Testis (tissue), 3 donors: Measurements from ENCODE around the gene ORMDL3. TPM values are rescaled to one million over a fixed set of nuclear protein-coding genes. Genes with fewer than 3 reads are reported as not detected.
"Not testable (repeated sequence)": the region's sequence is repeated elsewhere in the genome, so short reads cannot be mapped to it uniquely, and the experiment has no call there.

ENCODE experiments used
- DNase-seq: peaks from one replicate; pipeline ENCODE4 v3.0.0-alpha.2; 2019
- H3K27ac ChIP-seq, 2 donors: fragments of 200-600 bp; sonication (generic); one replicate each; pipeline ENCODE4 v1.5.1; 2019
- H3K27me3 ChIP-seq: fragments of 200-600 bp; sonication (generic); one replicate; pipeline ENCODE4 v1.5.1; 2019
- H3K36me3 ChIP-seq: fragments of 200-600 bp; sonication (generic); one replicate; pipeline ENCODE4 v1.5.1; 2017; ENCODE audit warnings: low read depth; ENCODE audit errors: missing control alignments
- H3K4me1 ChIP-seq: fragments of 200-600 bp; sonication (generic); one replicate; pipeline ENCODE4 v1.5.1; 2019
- H3K4me3 ChIP-seq, 2 donors: fragments of 200-600 bp; sonication (generic); one replicate each; pipeline ENCODE4 v1.5.1; 2017 to 2019
- H3K9me3 ChIP-seq: fragments of 200-600 bp; sonication (generic); one replicate; pipeline ENCODE4 v1.5.1; 2017
- CTCF ChIP-seq, 3 experiments: fragments of 450-650 bp in 2 of 3; fragments of 200-600 bp in 1 of 3; sonication (generic) in 1 of 3; IDR thresholded peaks; one replicate each; pipeline ENCODE4 v1.5.1; 2016 to 2019; ENCODE audit warnings: antibody characterized with exemption in 3 of 3, mild to moderate bottlenecking in 2 of 3, moderate library complexity in 1 of 3
- POLR2A ChIP-seq: fragments of 450-650 bp; IDR thresholded peaks from one replicate; pipeline ENCODE4 v1.6.1; 2017; ENCODE audit warnings: antibody characterized with exemption, mild to moderate bottlenecking, moderate library complexity
- WGBS, 2 donors: methylation state at CpG; one replicate each; pipeline ENCODE4 v1.1.5; 2018; 5-methylcytosine and 5-hydroxymethylcytosine counted together
- intact Hi-C: fragments of 100-400 bp; cut with DNase I; formaldehyde crosslinking; loops from one replicate; pipeline ENCODE4 v1.15.1; 2023; ENCODE audit warnings: low total_unique reads
- polyA plus RNA-seq: library from polyadenylated mRNA; stranded (reverse); fragments of 350-450 nt; fragmentation: Illumina TruSeq; extraction: RNeasy Lipid Tissue Mini Kit (QIAGEN cat#74804); gene quantifications from one replicate; pipeline ENCODE4 v1.2.3, GENCODE V29; 2014; ENCODE audit warnings: low read depth, low replicate concordance; ENCODE audit not compliant: insufficient read depth
- total RNA-seq, 2 donors: library from RNA; depleted of rRNA; stranded (reverse); fragments of >200 nt; gene quantifications; one replicate each; pipeline ENCODE4 v1.2.3, GENCODE V29; 2016

Gene ORMDL3
- total and polyA plus RNA-seq, 3 donors from 2014 or later: 77.6 to 99.7 (median 79.0) TPM

GRCh38 chr17:39952680-39953470 lies 25.5 kb upstream of the ORMDL3 start:
- peak overlapping the region; percentile 53 to 56 for H3K4me3 ChIP-seq
- peak; percentile 98 for DNase-seq
- peaks cover 9% of the 10 kb centered on the region for H3K4me1 ChIP-seq
- 2 to 3% methylated on average over 26 to 47 of the region's 55 CpGs for WGBS, 2 donors
- no peak for TF ChIP-seq POLR2A
- TF ChIP-seq CTCF (IDR thresholded peaks at IDR 0.05): no peak
- intact Hi-C loops: no loop called here
- no peaks in the 10 kb centered on the region for H3K27me3 ChIP-seq
- no peaks in the 10 kb centered on the region for H3K9me3 ChIP-seq
- peak overlapping the region; percentile 11 to 31 for H3K27ac ChIP-seq
- no peaks in the 10 kb centered on the region for H3K36me3 ChIP-seq

- WGBS, 2 donors: 53 to 60% methylated on average over 13 to 22 of the region's 22 CpGs
- Histone ChIP-seq H3K9me3 (no peaks in the 10 kb centered on the region), H3K27ac (no peak overlapping the region), H3K4me3 (peak overlapping the region in 1 of 2 donors; percentile 56), H3K27me3 (no peaks in the 10 kb centered on the region), H3K36me3 (no peaks in the 10 kb centered on the region), H3K4me1 (peaks cover 9% of the 10 kb centered on the region)
- no peak for TF ChIP-seq POLR2A
- TF ChIP-seq CTCF (IDR thresholded peaks at IDR 0.05): no peak
- intact Hi-C loops: no loop called here
- no peak for DNase-seq
Observed at GRCh38 chr17:39951924-39952679, 24.7 kb upstream of the ORMDL3 start.

- peaks cover 9% of the 10 kb centered on the region for H3K4me1 ChIP-seq
- 30 to 46% methylated on average over 5 of the region's 5 CpGs for WGBS, 2 donors
- DNase-seq: no peak
- intact Hi-C loops: no loop called here
- no peaks in the 10 kb centered on the region for H3K36me3 ChIP-seq
- H3K9me3 ChIP-seq: no peaks in the 10 kb centered on the region
- H3K27ac ChIP-seq: no peak overlapping the region
- H3K27me3 ChIP-seq: no peaks in the 10 kb centered on the region
- H3K4me3 ChIP-seq: no peak overlapping the region
- TF ChIP-seq CTCF (IDR thresholded peaks at IDR 0.05): no peak
- TF ChIP-seq POLR2A: no peak
Observed at GRCh38 chr17:39950871-39951348, 23.5 kb upstream of the ORMDL3 start.

- Histone ChIP-seq H3K9me3 (no peaks in the 10 kb centered on the region), H3K27ac (no peak overlapping the region), H3K36me3 (no peaks in the 10 kb centered on the region), H3K4me3 (no peak overlapping the region), H3K4me1 (peaks cover 9% of the 10 kb centered on the region), H3K27me3 (no peaks in the 10 kb centered on the region)
- DNase-seq: no peak
- intact Hi-C loops: no loop called here
- 88 to 89% methylated on average over 2 of the region's 2 CpGs for WGBS, 2 donors
- no peak for TF ChIP-seq CTCF (IDR thresholded peaks at IDR 0.05)
Observed at GRCh38 chr17:39949028-39949427, 21.6 kb upstream of the ORMDL3 start.

GRCh38 chr17:39948489-39948828 lies 21.1 kb upstream of the ORMDL3 start:
- H3K36me3 ChIP-seq, H3K4me1 ChIP-seq, H3K27me3 ChIP-seq, DNase-seq, H3K9me3 ChIP-seq, H3K27ac ChIP-seq, H3K4me3 ChIP-seq, intact Hi-C loops: not testable (repeated sequence)
- WGBS, 2 donors: 84 to 94% methylated on average over 5 of the region's 5 CpGs
